Epithelial cell of proximal tubule (primary cell): ENCODE results near the gene ABCA6. TPM values are rescaled to one million over a fixed set of nuclear protein-coding genes. Genes with fewer than 3 reads are reported as not detected.

Experiments used
- DNase-seq: peaks from one replicate; pipeline ENCODE4 v3.0.0-alpha.2; 2011; ENCODE audit warnings: low read depth
- H3K4me3 ChIP-seq: 2 replicates; pipeline ENCODE4 v1.5.1; 2011; ENCODE audit warnings: low read depth, mild to moderate bottlenecking, low read length
- total RNA-seq: library from RNA; depleted of rRNA; stranded (reverse); fragments of >200 nt; gene quantifications from 2 replicates; pipeline ENCODE4 v1.2.3, GENCODE V29; 2015
- TF ChIP-seq, protein P1 (sequence below): conservative IDR thresholded peaks from 2 replicates; pipeline ENCODE4 v1.5.1; 2012; ENCODE audit warnings: low read depth, mild to moderate bottlenecking, low read length

ABCA6 gene
- total RNA-seq, 1 donor from 2014 or later, result 0.06 TPM

DNA sequence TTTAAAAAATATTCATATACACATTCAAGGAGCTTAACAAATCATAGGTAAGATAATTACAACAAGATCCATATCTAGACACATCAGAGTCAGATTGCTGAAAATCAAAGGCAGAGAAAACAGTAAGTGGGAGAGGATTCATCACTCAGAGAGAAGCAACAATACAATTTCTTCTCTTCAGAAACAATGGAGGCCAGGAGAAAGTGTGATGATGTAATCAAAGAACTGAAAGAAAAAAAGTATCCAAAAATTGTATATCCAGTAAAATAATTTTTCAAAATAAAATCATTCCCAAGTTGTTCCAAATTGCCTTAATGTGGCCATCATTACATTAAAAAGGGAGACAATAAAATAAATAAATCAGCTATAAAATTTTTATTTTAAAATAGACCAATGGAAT, 17.7 kb upstream of the ABCA6 start:
- TF ChIP-seq, protein P1, sequence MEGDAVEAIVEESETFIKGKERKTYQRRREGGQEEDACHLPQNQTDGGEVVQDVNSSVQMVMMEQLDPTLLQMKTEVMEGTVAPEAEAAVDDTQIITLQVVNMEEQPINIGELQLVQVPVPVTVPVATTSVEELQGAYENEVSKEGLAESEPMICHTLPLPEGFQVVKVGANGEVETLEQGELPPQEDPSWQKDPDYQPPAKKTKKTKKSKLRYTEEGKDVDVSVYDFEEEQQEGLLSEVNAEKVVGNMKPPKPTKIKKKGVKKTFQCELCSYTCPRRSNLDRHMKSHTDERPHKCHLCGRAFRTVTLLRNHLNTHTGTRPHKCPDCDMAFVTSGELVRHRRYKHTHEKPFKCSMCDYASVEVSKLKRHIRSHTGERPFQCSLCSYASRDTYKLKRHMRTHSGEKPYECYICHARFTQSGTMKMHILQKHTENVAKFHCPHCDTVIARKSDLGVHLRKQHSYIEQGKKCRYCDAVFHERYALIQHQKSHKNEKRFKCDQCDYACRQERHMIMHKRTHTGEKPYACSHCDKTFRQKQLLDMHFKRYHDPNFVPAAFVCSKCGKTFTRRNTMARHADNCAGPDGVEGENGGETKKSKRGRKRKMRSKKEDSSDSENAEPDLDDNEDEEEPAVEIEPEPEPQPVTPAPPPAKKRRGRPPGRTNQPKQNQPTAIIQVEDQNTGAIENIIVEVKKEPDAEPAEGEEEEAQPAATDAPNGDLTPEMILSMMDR, result no peak
- no peak overlapping the region for H3K4me3 ChIP-seq
- DNase-seq, result no peak

DNA sequence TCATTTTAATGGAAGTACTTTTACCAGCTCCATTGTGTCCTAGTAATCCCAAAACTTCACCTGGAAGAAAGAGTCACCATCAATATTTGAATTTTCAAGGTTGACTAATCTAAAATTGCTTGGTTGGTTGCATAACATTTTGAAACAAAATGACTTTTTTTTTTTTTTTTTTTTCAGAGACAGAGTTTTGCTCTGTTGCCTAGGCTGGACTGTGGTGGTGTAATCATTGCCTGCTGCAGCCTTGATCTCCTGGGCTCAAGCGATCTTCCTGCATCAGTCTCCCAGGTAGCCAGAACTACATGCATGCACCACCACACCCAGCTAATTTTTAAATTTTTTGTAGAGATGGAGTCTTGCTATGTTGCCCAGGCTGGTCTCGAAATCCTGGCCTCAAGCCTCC, 12.6 kb upstream of the ABCA6 start:
- DNase-seq, result no peak
- H3K4me3 ChIP-seq, result no peak overlapping the region
- TF ChIP-seq, protein P1, result no peak

DNA sequence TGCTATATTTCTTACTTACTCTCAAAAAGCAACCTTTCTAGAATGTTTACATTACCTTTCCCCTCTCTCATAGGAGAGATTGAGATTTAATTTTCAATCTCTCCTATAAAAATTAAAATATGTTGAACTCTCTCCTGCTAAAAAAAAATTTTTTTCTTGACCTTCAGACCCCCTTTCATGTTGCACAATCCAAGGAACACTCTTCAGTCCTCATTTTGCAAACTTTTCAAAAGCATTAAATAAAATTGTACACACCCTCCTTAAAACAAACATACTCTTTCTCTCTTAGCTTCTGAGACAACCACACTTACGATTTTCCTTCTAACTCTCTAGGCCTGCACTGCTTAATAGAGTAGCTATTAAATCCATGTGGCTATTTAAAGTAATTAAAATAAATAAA, 8.6 kb upstream of the ABCA6 start:
- DNase-seq, result no peak
- no peak overlapping the region for H3K4me3 ChIP-seq
- TF ChIP-seq, protein P1, result no peak

DNA sequence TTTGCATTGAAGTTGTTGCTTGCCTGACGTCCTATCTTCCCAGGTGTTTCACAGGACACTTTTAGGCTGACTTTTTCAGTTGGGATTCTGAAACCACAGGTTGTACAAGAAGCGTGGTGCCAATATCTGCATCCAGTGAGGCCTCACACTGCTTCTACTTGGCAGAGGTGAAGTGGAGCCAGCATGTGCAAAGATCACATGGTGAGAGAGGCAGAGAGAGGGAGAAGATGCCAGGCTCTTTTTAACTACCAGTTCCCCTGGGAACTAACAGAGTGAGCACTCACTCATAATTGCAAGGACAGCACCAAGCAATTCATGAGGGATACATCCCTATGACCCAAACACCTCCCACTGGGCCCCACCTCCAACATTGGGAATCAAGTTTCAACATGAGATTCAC, 5.8 kb upstream of the ABCA6 start:
- no peak for DNase-seq
- TF ChIP-seq, protein P1, result no peak
- H3K4me3 ChIP-seq, result no peak overlapping the region

DNA sequence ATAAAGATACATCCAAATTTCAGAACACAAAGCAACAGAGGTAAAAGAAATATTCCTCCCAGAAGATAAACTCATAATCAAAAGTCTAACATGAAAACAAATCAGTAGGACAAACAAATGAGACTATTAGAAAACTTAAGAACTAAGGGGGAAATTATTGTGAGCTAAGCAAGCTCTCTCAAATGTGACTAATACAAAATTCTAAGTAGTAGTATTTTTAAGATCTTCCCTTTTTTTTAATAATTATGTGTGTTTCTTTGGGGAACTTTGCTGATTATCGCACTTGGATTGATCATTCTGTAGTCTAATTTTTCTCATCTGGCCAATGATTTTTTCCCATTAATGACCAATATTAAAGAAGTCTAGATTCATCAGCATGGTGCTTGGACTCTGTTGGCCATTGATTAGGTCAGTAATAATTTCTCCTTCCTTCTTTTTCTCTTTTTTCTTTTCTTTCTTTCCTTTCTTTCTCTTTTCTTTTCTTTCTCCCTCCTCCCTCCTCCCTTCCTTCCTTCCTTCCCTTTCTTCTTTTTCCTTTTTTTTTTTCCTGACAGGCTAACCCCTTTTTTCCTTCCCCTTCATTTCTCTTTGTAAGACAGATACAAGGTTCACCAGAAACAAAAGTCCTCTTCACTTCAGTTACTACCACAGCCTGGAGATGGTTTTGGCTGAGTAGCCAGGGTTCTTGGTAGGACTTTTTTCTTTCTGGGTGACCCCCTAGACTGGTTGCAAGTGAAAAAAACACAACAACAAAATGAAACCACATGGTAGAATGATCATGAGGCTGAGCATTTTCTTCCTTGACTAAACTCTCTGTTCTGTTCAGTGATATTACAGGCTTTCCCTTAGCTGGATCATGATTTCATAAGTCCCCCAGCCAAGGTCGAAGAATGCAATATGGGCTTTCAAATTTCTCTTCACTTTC, 2.9 kb upstream of the ABCA6 start:
- no peak for DNase-seq
- no peak overlapping the region for H3K4me3 ChIP-seq
- TF ChIP-seq, protein P1, result no peak

DNA sequence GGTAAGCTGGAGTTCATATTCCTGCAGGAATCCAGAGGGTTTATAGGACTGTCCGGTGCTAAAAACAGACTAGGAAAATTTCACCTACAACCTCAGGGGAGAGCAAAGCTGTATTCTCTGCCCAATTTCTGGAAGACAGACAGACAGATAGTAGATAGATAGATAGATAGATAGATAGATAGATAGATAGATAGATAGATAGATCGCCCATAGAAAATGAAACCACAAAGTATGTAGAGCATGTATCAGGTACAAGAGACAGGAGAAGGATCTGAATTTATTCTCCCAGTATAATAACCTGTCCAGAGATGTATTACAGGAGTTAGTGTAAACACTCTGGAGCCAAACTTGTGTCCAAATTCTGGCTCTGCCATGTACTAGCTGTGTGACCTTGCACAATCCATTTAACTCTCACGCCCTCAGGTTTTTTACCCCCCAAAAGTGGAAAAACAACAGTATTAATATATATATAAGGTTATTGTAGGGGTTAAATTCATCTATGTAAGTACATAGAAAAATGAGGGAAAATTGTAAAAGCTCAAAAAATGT, 2.1 kb upstream of the ABCA6 start:
- H3K4me3 ChIP-seq, result no peak overlapping the region

More for the DNA sequence above, 2.1 kb upstream of the ABCA6 start:
- TF ChIP-seq, protein P1, result no peak
- DNase-seq, result no peak
